SH-SY5Y (cell line): ENCODE data around the gene NTM.

Experiments used
- GATA2 ChIP-seq: IDR thresholded peaks from 2 replicates; pipeline ENCODE4 v1.6.1; 2011; ENCODE audit warnings: mild to moderate bottlenecking, low read depth, low read length
- GATA3 ChIP-seq: IDR thresholded peaks from 2 replicates; pipeline ENCODE4 v1.6.1; 2011; ENCODE audit warnings: low read depth, mild to moderate bottlenecking, low read length, moderate library complexity

GRCh38 chr11:132114743-132115142 is 744.3 kb downstream of the NTM start:
- TF ChIP-seq GATA2 (no peak), GATA3 (no peak)
